RWPE2 (cell line): ENCODE measurements around the gene MITF.

Experiments
- ATAC-seq: fragments of 200-7000 bp; cut with Tn5 transposase; 3 replicates; pipeline ENCODE4 v1.9.1; 2021; ENCODE audit warnings: low read depth
- DNase-seq: peaks from one replicate; pipeline ENCODE4 v3.0.0-alpha.2; 2020; ENCODE audit warnings: low spot score
- H3K27ac ChIP-seq: fragments of 450-650 bp; 2 replicates; pipeline ENCODE4 v1.5.1; 2017; ENCODE audit warnings: mild to moderate bottlenecking; ENCODE audit not compliant: poor library complexity, severe bottlenecking
- H3K27me3 ChIP-seq: fragments of 250-450 bp; sonication (Bioruptor Pico); 2 replicates; pipeline ENCODE4 v1.5.1; 2021; ENCODE audit warnings: mild to moderate bottlenecking, moderate library complexity; ENCODE audit not compliant: insufficient read depth, poor library complexity, severe bottlenecking
- H3K36me3 ChIP-seq: fragments of 250-450 bp; sonication (Bioruptor Pico); 2 replicates; pipeline ENCODE4 v1.5.1; 2020; ENCODE audit warnings: low read depth, mild to moderate bottlenecking, moderate library complexity
- H3K4me1 ChIP-seq: fragments of 250-450 bp; sonication (Bioruptor Pico); 2 replicates; pipeline ENCODE4 v1.5.1; 2021; ENCODE audit warnings: mild to moderate bottlenecking, moderate library complexity; ENCODE audit not compliant: insufficient read depth, poor library complexity, severe bottlenecking
- H3K4me3 ChIP-seq: fragments of 250-450 bp; sonication (Bioruptor Pico); 2 replicates; pipeline ENCODE4 v1.5.1; 2021; ENCODE audit warnings: mild to moderate bottlenecking, moderate library complexity; ENCODE audit not compliant: severe bottlenecking
- H3K9me3 ChIP-seq: fragments of 250-450 bp; sonication (Bioruptor Pico); 2 replicates; pipeline ENCODE4 v1.5.1; 2021; ENCODE audit warnings: mild to moderate bottlenecking, moderate library complexity; ENCODE audit not compliant: severe bottlenecking
- TF ChIP-seq, protein P1 (sequence below): fragments of 450-650 bp; IDR thresholded peaks from one replicate; pipeline ENCODE4 v1.5.1; 2017; ENCODE audit warnings: mild to moderate bottlenecking, moderate library complexity; ENCODE audit not compliant: poor library complexity, severe bottlenecking

The MITF gene

DNA sequence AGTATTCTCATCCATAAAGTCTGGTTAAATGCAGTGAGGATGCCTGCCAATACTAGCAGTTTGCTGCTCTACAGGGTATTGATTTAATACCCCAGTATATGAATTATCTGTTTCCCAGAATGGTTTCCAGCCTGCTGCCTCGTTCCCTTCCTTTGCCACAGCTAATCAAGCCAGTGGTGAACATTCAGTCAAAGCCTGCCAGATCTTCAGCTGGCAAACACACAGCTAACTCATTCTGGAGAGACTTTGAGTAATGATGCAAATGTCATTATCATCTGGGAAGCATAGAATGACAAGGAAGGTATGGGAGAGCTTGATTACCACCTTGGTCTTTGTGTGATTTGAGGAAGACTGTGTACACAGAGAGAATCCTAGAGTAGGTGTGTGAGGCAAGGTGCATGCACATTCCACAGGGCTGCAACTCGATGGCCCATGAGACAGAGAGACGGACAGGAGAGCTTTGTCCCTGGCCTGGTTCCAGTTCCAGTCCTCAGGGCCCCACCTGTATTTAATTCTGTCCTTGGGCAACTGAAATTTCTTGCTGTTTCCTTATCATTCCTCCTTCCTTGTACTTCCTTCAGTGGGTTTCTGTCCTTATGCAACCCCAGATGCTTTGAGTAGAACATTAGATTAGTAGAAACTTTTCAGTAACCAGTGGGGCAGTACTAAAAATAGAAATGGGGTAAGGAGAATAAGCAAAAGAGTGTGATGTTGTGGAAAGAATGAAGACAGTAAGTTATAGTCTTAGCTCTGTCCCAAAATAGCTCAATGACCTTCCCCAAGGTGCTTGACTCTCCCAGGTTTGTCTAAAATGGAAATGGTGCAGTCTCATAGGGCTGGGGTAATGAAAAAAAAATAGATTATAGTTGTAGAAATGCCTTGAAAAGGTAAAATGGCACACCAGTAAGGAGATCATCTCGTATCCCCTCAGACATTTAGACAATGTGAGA is 72.5 kb downstream of the MITF start:
- Histone ChIP-seq H3K4me3 (no peak overlapping the region), H3K9me3 (no peaks in the 10 kb centered on the region), H3K27ac (no peak overlapping the region), H3K27me3 (no peaks in the 10 kb centered on the region), H3K4me1 (no peaks in the 10 kb centered on the region), H3K36me3 (no peaks in the 10 kb centered on the region)
- DNase-seq (no peak), ATAC-seq (no peak)
- TF ChIP-seq, protein P1, sequence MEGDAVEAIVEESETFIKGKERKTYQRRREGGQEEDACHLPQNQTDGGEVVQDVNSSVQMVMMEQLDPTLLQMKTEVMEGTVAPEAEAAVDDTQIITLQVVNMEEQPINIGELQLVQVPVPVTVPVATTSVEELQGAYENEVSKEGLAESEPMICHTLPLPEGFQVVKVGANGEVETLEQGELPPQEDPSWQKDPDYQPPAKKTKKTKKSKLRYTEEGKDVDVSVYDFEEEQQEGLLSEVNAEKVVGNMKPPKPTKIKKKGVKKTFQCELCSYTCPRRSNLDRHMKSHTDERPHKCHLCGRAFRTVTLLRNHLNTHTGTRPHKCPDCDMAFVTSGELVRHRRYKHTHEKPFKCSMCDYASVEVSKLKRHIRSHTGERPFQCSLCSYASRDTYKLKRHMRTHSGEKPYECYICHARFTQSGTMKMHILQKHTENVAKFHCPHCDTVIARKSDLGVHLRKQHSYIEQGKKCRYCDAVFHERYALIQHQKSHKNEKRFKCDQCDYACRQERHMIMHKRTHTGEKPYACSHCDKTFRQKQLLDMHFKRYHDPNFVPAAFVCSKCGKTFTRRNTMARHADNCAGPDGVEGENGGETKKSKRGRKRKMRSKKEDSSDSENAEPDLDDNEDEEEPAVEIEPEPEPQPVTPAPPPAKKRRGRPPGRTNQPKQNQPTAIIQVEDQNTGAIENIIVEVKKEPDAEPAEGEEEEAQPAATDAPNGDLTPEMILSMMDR: no peak

DNA sequence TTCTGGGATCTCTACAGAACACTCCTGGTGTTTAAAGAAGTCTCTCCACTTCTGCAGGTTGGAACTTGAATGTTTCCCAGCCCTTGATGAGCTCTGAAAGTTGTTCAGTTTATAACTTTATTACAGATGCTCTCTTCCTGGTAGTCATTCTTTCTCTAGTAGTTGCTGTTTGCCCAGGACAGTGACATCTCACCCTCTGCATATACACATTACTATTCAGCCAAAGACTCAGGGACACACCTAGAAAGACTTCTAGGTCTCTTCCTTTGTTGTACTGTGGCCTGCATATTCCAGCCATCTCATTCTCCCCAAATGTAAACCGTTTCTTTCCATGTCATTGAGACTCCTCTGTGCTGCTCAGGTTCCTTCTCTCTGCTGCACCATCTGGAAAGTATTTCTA is 76.7 kb downstream of the MITF start:
- no peaks in the 10 kb centered on the region for H3K36me3 ChIP-seq
- no peak overlapping the region for H3K4me3 ChIP-seq
- DNase-seq: no peak
- no peaks in the 10 kb centered on the region for H3K4me1 ChIP-seq
- ATAC-seq: no peak
- H3K27ac ChIP-seq: no peak overlapping the region
- no peaks in the 10 kb centered on the region for H3K9me3 ChIP-seq
- no peaks in the 10 kb centered on the region for H3K27me3 ChIP-seq
- TF ChIP-seq, protein P1: no peak

DNA sequence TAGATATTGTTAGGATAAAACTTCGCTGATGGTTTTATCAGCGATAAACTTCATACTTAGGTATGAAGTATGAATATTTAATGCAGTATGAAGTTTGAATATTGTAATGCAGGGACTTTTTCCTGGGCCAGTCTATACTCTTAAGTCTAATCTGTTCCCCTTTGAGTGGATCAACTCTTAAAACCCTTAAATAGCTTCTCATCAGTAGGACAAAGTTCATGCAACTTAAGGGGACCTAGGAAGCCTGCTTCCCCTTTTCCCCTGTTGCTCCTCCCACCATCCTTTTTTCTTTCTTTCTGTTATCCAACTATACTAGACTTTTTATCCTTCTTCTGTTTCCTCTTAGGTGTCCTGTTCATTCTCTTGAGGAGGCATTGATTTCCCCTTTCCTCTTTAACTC is 78.7 kb downstream of the MITF start:
- Histone ChIP-seq H3K36me3 (no peaks in the 10 kb centered on the region), H3K9me3 (no peaks in the 10 kb centered on the region), H3K27ac (no peak overlapping the region), H3K4me3 (no peak overlapping the region), H3K4me1 (no peaks in the 10 kb centered on the region), H3K27me3 (no peaks in the 10 kb centered on the region)
- TF ChIP-seq, protein P1: no peak
- no peak for DNase-seq
- ATAC-seq: no peak

DNA sequence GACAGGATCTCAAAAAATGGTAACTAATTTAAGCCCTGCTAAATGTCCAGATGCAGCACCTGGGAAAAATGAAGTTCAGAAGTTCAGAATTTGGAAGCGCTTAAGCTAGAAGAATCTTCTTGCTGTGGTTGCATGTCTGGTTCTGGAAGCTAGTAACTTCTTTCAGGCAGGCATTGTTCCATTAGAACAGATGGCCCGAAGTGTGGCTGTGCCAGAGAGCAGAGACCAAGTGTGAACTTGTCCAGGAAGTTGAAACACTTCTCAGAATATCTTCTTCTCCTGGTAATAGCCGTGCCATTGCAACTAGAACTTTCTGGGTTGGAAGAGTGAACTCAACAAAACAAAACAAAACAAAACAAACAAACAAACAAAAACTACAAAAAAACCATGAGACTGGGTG is 80.0 kb downstream of the MITF start:
- H3K4me1 ChIP-seq: no peaks in the 10 kb centered on the region
- no peak overlapping the region for H3K27ac ChIP-seq
- H3K36me3 ChIP-seq: no peaks in the 10 kb centered on the region
- DNase-seq (no peak), ATAC-seq (no peak)
- H3K27me3 ChIP-seq: no peaks in the 10 kb centered on the region
- no peak overlapping the region for H3K4me3 ChIP-seq
- TF ChIP-seq, protein P1: no peak
- H3K9me3 ChIP-seq: no peaks in the 10 kb centered on the region

DNA sequence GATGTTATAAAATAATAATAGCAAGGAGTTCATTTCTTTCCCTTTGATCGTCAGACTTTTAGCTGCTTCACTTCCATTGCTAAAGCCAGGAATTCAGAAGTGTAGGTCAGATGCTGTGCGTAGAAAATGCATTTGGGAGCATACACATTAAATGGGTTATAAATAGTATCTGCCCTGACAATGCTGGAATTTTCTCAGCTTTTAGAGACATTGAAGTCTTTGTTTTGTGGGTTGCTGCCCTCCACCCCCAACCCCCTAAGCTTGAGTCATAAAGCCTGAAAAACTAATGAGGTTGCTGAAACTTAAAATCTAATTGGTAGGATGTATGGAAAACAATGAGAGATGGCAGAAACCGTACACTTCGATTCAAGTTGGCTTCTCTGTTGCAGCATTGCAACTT is 81.9 kb downstream of the MITF start:
- Histone ChIP-seq H3K9me3 (no peaks in the 10 kb centered on the region), H3K27me3 (no peaks in the 10 kb centered on the region), H3K36me3 (no peaks in the 10 kb centered on the region), H3K4me3 (no peak overlapping the region), H3K27ac (no peak overlapping the region), H3K4me1 (no peaks in the 10 kb centered on the region)
- no peak for ATAC-seq
- no peak for DNase-seq
- TF ChIP-seq, protein P1: no peak
